HUES6 (cell line): ENCODE data around the gene NFYA.

ENCODE experiments used
- H3K27ac ChIP-seq: 2 replicates; pipeline ENCODE4 v1.7.0; 2013; ENCODE audit warnings: low read depth, mild to moderate bottlenecking, low read length, inconsistent platforms
- H3K27me3 ChIP-seq: 2 replicates; pipeline ENCODE4 v1.6.1; 2013; ENCODE audit warnings: low read length; ENCODE audit not compliant: control insufficient read depth, insufficient read depth
- H3K36me3 ChIP-seq: 2 replicates; pipeline ENCODE4 v1.6.1; 2013; ENCODE audit warnings: low read length; ENCODE audit not compliant: control insufficient read depth, insufficient read depth
- H3K4me1 ChIP-seq: 2 replicates; pipeline ENCODE4 v1.6.1; 2013; ENCODE audit warnings: low read length; ENCODE audit not compliant: control insufficient read depth, insufficient read depth
- H3K4me3 ChIP-seq: 2 replicates; pipeline ENCODE4 v1.5.1; 2013; ENCODE audit warnings: low read depth, low read length
- H3K9ac ChIP-seq: one replicate; pipeline ENCODE4 v1.6.1; 2013; ENCODE audit warnings: mild to moderate bottlenecking, low read length
- H3K9me3 ChIP-seq: 2 replicates; pipeline ENCODE4 v1.6.1; 2013; ENCODE audit warnings: low read depth, low read length; ENCODE audit not compliant: control insufficient read depth, insufficient read depth

The NFYA gene

GRCh38 chr6:41047306-41047705 is 25.5 kb upstream of the NFYA start:
- H3K27ac ChIP-seq, result no peak overlapping the region
- no peak overlapping the region for H3K9ac ChIP-seq
- H3K27me3 ChIP-seq, result no peaks in the 10 kb centered on the region
- no peaks in the 10 kb centered on the region for H3K9me3 ChIP-seq
- H3K4me1 ChIP-seq, result peaks cover 31% of the 10 kb centered on the region
- H3K4me3 ChIP-seq, result no peak overlapping the region
- H3K36me3 ChIP-seq, result no peaks in the 10 kb centered on the region

- Histone ChIP-seq H3K27ac (no peak overlapping the region), H3K4me1 (peaks cover 38% of the 10 kb centered on the region), H3K4me3 (no peak overlapping the region), H3K9me3 (no peaks in the 10 kb centered on the region), H3K36me3 (no peaks in the 10 kb centered on the region), H3K27me3 (no peaks in the 10 kb centered on the region), H3K9ac (no peak overlapping the region)
Observed at GRCh38 chr6:41047745-41048732, 24.7 kb upstream of the NFYA start.

- H3K36me3 ChIP-seq, result no peaks in the 10 kb centered on the region
- H3K4me1 ChIP-seq, result peaks cover 44% of the 10 kb centered on the region
- H3K9ac ChIP-seq, result no peak overlapping the region
- H3K27ac ChIP-seq, result no peak overlapping the region
- H3K4me3 ChIP-seq, result no peak overlapping the region
- no peaks in the 10 kb centered on the region for H3K27me3 ChIP-seq
- H3K9me3 ChIP-seq, result no peaks in the 10 kb centered on the region
Observed at GRCh38 chr6:41049521-41049920, 23.3 kb upstream of the NFYA start.

- Histone ChIP-seq H3K9ac (no peak overlapping the region), H3K36me3 (no peaks in the 10 kb centered on the region), H3K4me1 (peaks cover 44% of the 10 kb centered on the region)
Observed at GRCh38 chr6:41049955-41050354, 22.8 kb upstream of the NFYA start.

GRCh38 chr6:41050536-41050935 is 22.2 kb upstream of the NFYA start:
- Histone ChIP-seq H3K27ac (no peak overlapping the region), H3K9me3 (no peaks in the 10 kb centered on the region), H3K27me3 (no peaks in the 10 kb centered on the region), H3K36me3 (no peaks in the 10 kb centered on the region), H3K4me1 (peaks cover 47% of the 10 kb centered on the region), H3K9ac (no peak overlapping the region), H3K4me3 (no peak overlapping the region)

More at GRCh38 chr6:41049955-41050354, 22.8 kb upstream of the NFYA start:
- no peak overlapping the region for H3K27ac ChIP-seq
- H3K9me3 ChIP-seq, result no peaks in the 10 kb centered on the region
- no peaks in the 10 kb centered on the region for H3K27me3 ChIP-seq
- no peak overlapping the region for H3K4me3 ChIP-seq

GRCh38 chr6:41051873-41052272 is 20.9 kb upstream of the NFYA start:
- H3K27me3 ChIP-seq, result no peaks in the 10 kb centered on the region
- no peaks in the 10 kb centered on the region for H3K36me3 ChIP-seq
- no peak overlapping the region for H3K9ac ChIP-seq
- no peak overlapping the region for H3K4me3 ChIP-seq
- H3K4me1 ChIP-seq, result peaks cover 47% of the 10 kb centered on the region
- H3K9me3 ChIP-seq, result no peaks in the 10 kb centered on the region
- H3K27ac ChIP-seq, result no peak overlapping the region

- no peak within 1 kb of the TSS for H3K4me3 ChIP-seq
- no peak within 1 kb of the TSS for H3K9ac ChIP-seq
- peaks cover 47% of the 10 kb centered on the region for H3K4me1 ChIP-seq
Observed at GRCh38 chr6:41053041-41053440, 19.7 kb upstream of the NFYA start, which contains the start of gene APOBEC2. Gene APOBEC2 (plus strand): TSS chr6:41053202. CDS start chr6:41053348, 146 bp downstream.

GRCh38 chr6:41054511-41054910 is 18.3 kb upstream of the NFYA start:
- Histone ChIP-seq H3K4me1 (peaks cover 44% of the 10 kb centered on the region), H3K9ac (no peak overlapping the region), H3K4me3 (no peak overlapping the region), H3K27me3 (no peaks in the 10 kb centered on the region), H3K9me3 (no peaks in the 10 kb centered on the region), H3K27ac (no peak overlapping the region), H3K36me3 (no peaks in the 10 kb centered on the region)

More at GRCh38 chr6:41053041-41053440, 19.7 kb upstream of the NFYA start, which contains the start of gene APOBEC2:
- H3K9me3 ChIP-seq, result no peaks in the 10 kb centered on the region
- H3K27me3 ChIP-seq, result no peaks in the 10 kb centered on the region
- no peaks in the 10 kb centered on the region for H3K36me3 ChIP-seq
- H3K27ac ChIP-seq, result no peak within 1 kb of the TSS

GRCh38 chr6:41055149-41055548 is 17.6 kb upstream of the NFYA start:
- H3K9ac ChIP-seq, result no peak overlapping the region
- no peak overlapping the region for H3K4me3 ChIP-seq

GRCh38 chr6:41056768-41057490 is 15.8 kb upstream of the NFYA start:
- Histone ChIP-seq H3K27me3 (no peaks in the 10 kb centered on the region), H3K4me1 (peaks cover 32% of the 10 kb centered on the region), H3K4me3 (no peak overlapping the region), H3K27ac (no peak overlapping the region), H3K9me3 (no peaks in the 10 kb centered on the region), H3K36me3 (0 out of 2 replicates have a peak, but pooled peaks cover 6% of the 10 kb centered on the region), H3K9ac (no peak overlapping the region)

More at GRCh38 chr6:41055149-41055548, 17.6 kb upstream of the NFYA start:
- no peaks in the 10 kb centered on the region for H3K36me3 ChIP-seq
- no peak overlapping the region for H3K27ac ChIP-seq
- H3K9me3 ChIP-seq, result no peaks in the 10 kb centered on the region
- H3K4me1 ChIP-seq, result peaks cover 39% of the 10 kb centered on the region
- H3K27me3 ChIP-seq, result no peaks in the 10 kb centered on the region

- Histone ChIP-seq H3K4me3 (no peak overlapping the region), H3K9ac (no peak overlapping the region), H3K4me1 (peaks cover 15% of the 10 kb centered on the region; the same call in 1 of the 2 replicates), H3K36me3 (peaks cover 7% of the 10 kb centered on the region; the same call in 1 of the 2 replicates), H3K9me3 (no peaks in the 10 kb centered on the region), H3K27me3 (no peaks in the 10 kb centered on the region), H3K27ac (no peak overlapping the region)
Observed at GRCh38 chr6:41058783-41059181, 14.0 kb upstream of the NFYA start.
